HG03439 (cell line): ENCODE data around the gene CCNK.

Experiments used
- ATAC-seq: cut with Tn5 transposase; IDR thresholded peaks from one replicate; pipeline ENCODE4 v1.9.1; 2021; ENCODE audit warnings: mild to moderate bottlenecking, moderate library complexity; ENCODE audit not compliant: unreplicated experiment

Gene CCNK

GRCh38 chr14:99518441-99519346 lies 37.5 kb downstream of the CCNK start:
- ATAC-seq = no peak

DNA sequence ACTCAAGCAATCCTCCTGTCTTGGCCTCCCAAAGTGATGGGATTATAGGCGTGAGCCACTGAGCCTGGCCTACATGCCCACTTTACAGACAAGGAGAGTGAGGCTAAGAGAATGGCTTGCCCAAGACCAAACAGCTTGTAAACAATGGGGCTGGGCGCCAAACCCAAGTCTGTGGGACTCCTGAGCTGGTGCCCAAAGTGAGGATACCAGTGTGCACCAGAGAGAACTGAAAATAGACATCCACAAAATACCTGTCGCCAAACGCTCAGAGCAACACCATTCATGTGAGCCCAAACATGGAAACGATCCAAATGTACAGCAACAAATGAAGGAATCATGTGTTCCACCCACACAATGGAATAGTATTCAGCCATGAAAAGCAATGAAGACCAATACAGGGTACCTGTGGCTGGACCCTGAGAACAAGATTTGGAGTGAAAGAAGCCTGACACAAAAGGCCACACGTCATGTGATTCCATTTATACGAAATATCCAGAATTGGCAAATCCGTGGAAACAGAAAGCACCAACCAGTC lies 38.2 kb downstream of the CCNK start:
- ATAC-seq = no peak

DNA sequence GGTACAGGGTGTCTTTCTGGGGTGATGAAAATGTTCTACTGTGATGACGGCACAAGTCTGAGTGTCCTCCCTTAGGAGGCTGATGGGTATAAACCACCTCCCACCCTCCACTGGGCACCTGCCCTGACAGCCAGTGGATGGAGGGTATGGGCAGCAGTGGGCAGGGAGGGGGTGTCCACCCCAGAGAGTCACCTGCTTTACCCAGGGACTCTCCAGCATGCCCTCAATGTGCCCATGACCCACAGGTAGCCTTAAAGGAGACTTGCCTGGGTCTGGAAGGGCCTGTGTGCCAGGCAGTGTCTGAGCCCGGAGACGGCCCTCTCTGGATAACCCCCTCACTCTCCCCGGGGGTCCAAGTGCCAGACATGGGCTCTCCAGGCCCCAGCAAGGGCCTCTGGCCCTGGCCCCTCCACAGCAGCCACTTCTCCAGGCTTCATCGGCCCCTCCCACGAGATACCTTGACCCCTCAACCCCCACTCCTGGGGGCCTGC lies 38.8 kb downstream of the CCNK start:
- ATAC-seq = no peak

GRCh38 chr14:99520571-99521081 lies 39.4 kb downstream of the CCNK start:
- no peak for ATAC-seq

- no peak for ATAC-seq
These were observed 40.2 kb downstream of the CCNK start for GRCh38 chr14:99521176-99522024.

DNA sequence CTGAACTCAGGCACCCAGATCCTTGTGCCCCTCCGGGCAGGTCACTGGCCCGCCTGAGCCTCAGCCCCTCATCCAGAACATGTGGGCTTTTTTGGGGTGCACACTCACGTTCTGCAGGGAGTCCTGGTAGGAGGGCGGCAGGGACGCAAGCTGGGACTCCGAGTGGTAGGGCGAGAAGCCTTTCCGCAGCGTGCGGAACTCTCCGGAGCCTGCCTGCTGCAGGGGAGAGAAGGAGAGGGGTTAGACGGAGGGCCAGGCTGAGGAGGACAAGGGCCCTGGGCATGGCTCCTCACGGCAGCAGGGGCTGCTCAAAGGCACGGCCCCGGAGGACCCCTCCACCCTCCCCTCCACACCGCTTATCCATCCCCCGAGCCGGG lies 40.8 kb downstream of the CCNK start:
- ATAC-seq = no peak

DNA sequence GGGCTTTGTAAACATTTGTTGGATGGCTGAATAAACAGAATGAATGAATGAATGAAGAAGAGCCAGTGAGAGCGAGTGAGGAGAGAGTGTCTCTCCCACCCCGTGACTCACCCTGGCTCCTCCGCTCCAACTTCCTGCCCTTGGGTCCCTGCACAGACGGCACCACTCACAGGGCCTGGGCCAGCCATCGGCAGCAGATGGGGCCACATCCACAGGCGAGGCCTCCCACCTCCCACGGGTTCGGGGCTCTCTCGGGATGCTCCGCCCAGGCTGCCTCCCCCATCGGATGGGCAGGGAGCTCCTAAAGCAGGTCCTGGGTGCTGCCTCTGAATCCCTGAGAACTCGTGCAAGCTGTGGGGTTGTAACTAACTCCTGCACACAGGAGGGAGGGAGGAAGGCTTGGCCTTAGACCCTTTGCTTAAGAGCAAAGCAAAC lies 41.3 kb downstream of the CCNK start:
- no peak for ATAC-seq

DNA sequence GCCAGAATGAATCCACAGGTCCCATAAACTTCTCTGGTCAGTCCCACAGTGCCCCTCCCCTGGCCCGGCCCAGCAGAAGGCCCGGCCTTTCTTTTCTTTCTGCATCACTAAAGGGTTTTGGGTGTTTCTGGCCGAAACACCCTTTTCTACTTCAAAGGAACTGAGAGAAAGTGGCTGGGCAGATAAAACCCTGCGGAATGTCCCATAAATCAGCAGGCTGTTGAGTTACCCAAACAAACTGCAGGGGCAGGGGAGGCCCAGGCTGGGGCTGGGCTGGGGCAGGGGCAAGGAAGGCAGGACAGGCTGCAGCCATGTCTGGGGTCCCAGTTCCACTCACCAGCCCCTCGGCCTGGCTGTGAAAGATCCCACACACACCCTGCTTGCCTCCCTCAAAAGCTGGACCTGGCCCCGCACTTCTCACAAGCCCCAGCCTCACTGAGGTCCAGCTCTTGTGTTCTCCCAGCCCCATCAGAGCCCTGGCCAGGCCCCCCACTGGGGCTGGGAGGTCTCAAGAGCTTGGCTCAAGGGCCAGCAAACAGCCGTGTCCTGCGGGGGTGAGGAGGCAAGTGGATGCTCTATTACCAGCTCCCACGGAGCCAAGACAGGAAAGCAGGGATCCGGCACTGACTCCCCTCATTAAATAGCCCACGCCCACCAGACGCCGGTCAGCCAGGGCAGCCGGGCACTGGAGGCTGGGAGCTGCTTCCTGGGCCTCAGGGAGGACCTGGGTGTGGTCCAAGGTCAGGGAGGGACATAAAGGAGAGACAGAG lies 41.9 kb downstream of the CCNK start:
- ATAC-seq = no peak

- no peak for ATAC-seq
These were observed 42.5 kb downstream of the CCNK start for GRCh38 chr14:99523704-99524055.

DNA sequence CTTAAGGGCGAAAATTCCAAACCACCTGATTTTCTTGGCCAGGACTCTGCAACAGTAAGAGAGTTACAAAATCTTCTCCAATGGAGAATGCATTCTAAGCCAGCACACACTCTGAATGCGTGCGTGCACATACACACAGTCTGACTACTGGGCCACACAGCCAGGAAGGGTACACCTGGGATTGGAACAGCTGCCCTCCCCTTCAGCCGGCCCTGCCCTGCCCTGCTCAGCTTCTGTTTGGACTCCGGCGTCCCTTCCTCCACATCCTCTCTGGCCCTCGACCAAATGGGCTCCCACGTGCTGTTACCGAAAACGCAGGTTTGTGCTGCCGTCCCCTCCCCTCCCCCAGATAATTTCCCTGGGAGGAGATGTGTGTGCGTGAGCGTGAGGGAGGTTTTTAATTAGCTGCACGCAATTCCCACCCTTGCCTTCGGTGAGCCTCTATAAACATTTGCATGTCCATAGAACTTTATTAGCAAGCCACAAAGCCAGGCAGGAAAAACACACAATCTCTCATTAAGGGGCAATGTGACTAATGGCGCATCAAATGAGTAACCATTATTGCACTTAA lies 43.0 kb downstream of the CCNK start:
- ATAC-seq = no peak

DNA sequence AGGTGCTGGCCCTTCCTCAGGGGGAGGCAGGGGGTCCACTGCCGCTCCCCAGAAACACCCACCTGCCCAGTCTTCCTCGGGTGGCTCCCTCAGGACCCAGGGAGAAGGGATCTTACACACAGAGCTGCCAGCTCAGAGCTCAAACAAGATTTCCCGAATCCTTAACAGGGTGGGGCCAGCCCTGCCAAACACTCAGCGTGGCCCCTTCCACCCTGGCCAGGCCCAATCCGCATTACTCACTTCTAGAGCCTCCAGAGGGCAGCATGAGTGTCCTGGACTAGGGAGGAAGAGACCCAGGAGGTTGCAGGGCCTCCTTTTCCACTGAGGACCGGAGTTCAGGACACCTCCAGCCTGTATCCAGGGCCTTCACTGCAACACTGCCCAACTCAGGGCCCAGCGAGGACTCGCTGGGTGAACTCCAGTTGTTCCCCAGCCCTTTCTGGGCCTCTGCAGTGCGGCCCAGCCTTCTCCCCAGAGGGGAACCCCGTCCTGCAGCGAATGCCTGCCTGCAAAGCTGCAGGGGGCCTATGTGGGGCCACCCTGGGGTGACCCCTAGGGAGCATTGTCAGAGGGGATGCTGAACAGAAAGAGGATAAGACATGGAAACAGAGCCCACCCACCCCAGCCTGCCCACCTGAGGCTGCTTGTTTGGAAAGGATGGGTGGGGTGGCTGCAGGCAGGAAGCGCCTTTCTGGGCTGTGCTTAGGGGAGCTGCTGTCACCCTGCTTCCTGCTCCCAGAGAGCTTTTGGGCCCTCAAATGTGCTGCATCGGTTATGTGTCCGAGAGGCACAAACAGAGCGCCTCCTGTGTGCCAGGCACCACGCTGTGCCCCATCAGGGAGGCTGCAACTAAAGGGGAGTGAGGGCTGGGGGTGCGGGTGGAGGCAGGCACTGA lies 43.8 kb downstream of the CCNK start:
- ATAC-seq = no peak

DNA sequence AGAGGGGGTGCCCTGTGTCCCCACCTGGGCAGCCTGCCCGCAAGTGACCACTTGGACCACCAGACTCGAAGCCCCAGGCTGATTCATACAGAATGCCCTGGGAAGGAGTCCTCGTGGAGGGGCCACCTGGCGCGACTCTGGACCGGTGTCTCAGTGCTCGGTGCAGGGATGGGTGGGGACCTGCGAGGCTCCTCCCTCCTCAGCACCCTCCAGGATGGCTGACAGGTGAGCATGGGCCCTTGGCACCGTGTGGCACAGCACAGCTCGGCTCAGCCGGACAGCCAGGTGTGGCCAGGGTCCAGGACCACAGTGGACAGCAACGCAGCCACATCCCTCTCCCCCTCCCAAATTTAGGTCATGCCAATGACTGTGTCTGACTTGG lies 44.5 kb downstream of the CCNK start:
- ATAC-seq = no peak

GRCh38 chr14:99527026-99527425 lies 45.8 kb downstream of the CCNK start:
- ATAC-seq = no peak

GRCh38 chr14:99527427-99528076 lies 46.3 kb downstream of the CCNK start:
- no peak for ATAC-seq

- ATAC-seq = no peak
These were observed 48.7 kb downstream of the CCNK start for GRCh38 chr14:99529899-99530298.

DNA sequence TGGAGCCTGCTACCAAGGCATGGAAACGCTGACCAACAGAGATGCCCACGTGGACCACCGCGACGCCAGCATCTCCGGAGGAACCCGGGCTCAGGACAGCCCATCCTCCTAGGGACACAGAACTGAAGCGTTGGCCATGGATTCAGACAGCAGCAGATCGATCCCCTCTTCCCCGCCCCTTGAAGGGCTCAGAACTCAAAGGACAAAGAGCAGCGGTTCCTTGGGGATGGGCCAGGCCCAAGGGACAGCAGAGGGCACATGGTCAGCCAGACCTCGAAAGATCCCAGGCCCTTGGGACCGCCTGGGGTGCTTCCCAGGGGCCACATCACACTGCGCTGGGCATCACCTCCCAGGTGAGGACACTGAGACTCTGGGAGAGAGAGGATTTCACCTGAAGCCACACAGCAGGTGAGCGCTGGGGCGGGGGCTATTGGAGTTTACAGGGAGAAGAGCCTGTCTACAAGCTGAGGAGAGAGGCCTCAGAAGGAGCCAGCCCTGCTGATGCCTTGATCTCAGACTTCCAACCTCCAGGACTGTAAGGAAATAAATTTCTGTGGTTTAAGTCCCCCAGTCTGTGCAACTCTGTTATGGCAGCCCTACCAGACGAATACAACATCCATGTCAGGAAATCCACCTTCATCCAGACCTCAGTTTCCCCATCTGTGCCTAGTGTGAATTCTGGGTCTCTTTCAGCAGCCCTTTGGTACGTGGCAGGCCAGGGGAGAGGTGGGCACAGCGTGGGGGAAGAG lies 49.4 kb downstream of the CCNK start:
- no peak for ATAC-seq

DNA sequence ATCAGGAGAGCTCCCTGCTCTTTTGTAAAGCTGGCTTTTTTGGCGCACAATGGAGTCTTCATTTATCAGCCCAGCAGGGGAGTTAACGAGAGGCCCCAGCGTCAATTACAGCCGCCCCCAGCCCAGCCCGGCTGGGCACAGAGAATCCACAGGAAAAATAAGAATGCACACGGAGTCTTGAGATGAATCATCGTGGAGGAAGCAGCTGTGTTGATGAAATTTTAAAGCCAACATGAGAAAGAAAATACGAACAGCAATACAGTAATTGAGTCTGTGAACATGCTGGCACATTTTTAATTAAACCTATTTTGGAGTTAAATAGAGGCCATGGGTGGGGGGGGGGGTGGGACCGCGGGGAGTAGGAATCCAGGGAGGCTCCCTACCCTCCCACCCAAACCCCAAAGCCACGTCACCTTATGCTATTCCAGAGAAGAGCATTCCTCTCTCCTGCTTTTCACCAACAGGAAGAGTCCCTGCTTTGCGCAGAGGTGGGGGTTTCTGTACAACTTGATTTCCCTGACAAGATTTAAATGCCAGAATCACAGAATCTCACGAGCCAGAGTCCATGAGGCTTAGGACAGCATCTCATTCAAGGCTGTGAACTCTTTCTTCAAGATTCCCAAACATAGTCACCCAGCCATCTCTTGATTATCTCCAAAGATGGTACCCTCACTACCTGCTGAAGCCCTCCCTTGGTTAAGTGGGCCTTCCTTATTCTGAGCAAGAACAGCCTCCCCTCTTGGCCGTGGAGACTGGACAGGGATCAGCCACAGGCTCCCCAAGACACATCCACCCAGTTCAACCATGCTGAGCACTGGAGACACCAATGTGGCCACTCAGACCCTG lies 50.3 kb downstream of the CCNK start:
- no peak for ATAC-seq
